Fibroblast of pulmonary artery (primary cell): ENCODE measurements around the gene FNDC10.
A peak's percentile ranks its signal among the peaks of the same experiment; 100 is the strongest.

ENCODE experiments used
- DNase-seq: peaks from one replicate; pipeline ENCODE4 v3.0.0-alpha.2; 2010; ENCODE audit warnings: low read depth
- H3K4me3 ChIP-seq: replicated peaks from 2 replicates; pipeline ENCODE4 v1.5.1; 2011; ENCODE audit warnings: low read depth, mild to moderate bottlenecking, control low read depth, low read length, moderate library complexity
- CTCF ChIP-seq: IDR thresholded peaks from 2 replicates; pipeline ENCODE4 v1.5.1; 2011; ENCODE audit warnings: mild to moderate bottlenecking, control low read depth, low read length, inconsistent platforms; ENCODE audit errors: missing control alignments

The FNDC10 gene

GRCh38 chr1:1602968-1603506, 3.1 kb upstream of the FNDC10 start:
- DNase-seq: no peak
- TF ChIP-seq CTCF: no peak
- no peak overlapping the region for H3K4me3 ChIP-seq

GRCh38 chr1:1602304-1602967, 2.5 kb upstream of the FNDC10 start:
- H3K4me3 ChIP-seq: no peak overlapping the region
- no peak for DNase-seq

GRCh38 chr1:1601564-1602303, 1.8 kb upstream of the FNDC10 start:
- H3K4me3 ChIP-seq: no peak overlapping the region
- no peak for TF ChIP-seq CTCF
- DNase-seq: no peak

More at GRCh38 chr1:1602304-1602967, 2.5 kb upstream of the FNDC10 start:
- no peak for TF ChIP-seq CTCF

- no peak for TF ChIP-seq CTCF
- H3K4me3 ChIP-seq: no peak overlapping the region
- DNase-seq: no peak
These were observed 1.1 kb upstream of the FNDC10 start for GRCh38 chr1:1600861-1601563.

- H3K4me3 ChIP-seq: no peak overlapping the region
- no peak for TF ChIP-seq CTCF
- peak; percentile 42 for DNase-seq
These were observed 653 bp downstream of the FNDC10 start for GRCh38 chr1:1599030-1599934.

GRCh38 chr1:1598720-1599029, 1.3 kb downstream of the FNDC10 start:
- no peak for DNase-seq
- no peak overlapping the region for H3K4me3 ChIP-seq
- no peak for TF ChIP-seq CTCF
